Measurements from ENCODE around the gene NUBPL.
"Not testable (repeated sequence)": the region's sequence is repeated elsewhere in the genome, so short reads cannot be mapped to it uniquely, and the experiment has no call there.

Gene NUBPL

GRCh38 chr14:31672709-31673108, 111.5 kb downstream of the NUBPL start:
- no peak for DNase-seq (ENCODE audit: low read depth, low spot score)

GRCh38 chr14:31677052-31677451, 115.8 kb downstream of the NUBPL start:
- no peak for DNase-seq (ENCODE audit: low read depth, low spot score)

- no peak for DNase-seq (ENCODE audit: low read depth, low spot score)
Observed at GRCh38 chr14:31677630-31678029, 116.4 kb downstream of the NUBPL start.

GRCh38 chr14:31678421-31679249, 117.4 kb downstream of the NUBPL start:
- DNase-seq (ENCODE audit: low read depth, low spot score) = no peak

GRCh38 chr14:31682768-31683167, 121.6 kb downstream of the NUBPL start:
- DNase-seq (ENCODE audit: low read depth, low spot score) = no peak

GRCh38 chr14:31687726-31688125, 126.5 kb downstream of the NUBPL start:
- no peak for DNase-seq (ENCODE audit: low read depth, low spot score)

GRCh38 chr14:31690056-31690455, 128.9 kb downstream of the NUBPL start:
- no peak for DNase-seq (ENCODE audit: low read depth, low spot score)

GRCh38 chr14:31692376-31692781, 131.2 kb downstream of the NUBPL start:
- no peak for DNase-seq (ENCODE audit: low read depth, low spot score)

- DNase-seq (ENCODE audit: low read depth, low spot score) = no peak
Observed at GRCh38 chr14:31696378-31696777, 135.2 kb downstream of the NUBPL start.

GRCh38 chr14:31699809-31700208, 138.6 kb downstream of the NUBPL start:
- no peak for DNase-seq (ENCODE audit: low read depth, low spot score)

- no peak for DNase-seq (ENCODE audit: low read depth, low spot score)
Observed at GRCh38 chr14:31700282-31701074, 139.3 kb downstream of the NUBPL start.

GRCh38 chr14:31702130-31702529, 140.9 kb downstream of the NUBPL start:
- no peak for DNase-seq (ENCODE audit: low read depth, low spot score)

- DNase-seq (ENCODE audit: low read depth, low spot score) = no peak
Observed at GRCh38 chr14:31703056-31703455, 141.9 kb downstream of the NUBPL start.

GRCh38 chr14:31705731-31706130, 144.5 kb downstream of the NUBPL start:
- no peak for DNase-seq (ENCODE audit: low read depth, low spot score)

GRCh38 chr14:31708661-31709060, 147.5 kb downstream of the NUBPL start:
- not testable (repeated sequence) for DNase-seq (ENCODE audit: low read depth, low spot score)

GRCh38 chr14:31712244-31713127, 151.3 kb downstream of the NUBPL start:
- no peak for DNase-seq (ENCODE audit: low read depth, low spot score)

GRCh38 chr14:31716208-31716607, 155.0 kb downstream of the NUBPL start:
- no peak for DNase-seq (ENCODE audit: low read depth, low spot score)

- no peak for DNase-seq (ENCODE audit: low read depth, low spot score)
Observed at GRCh38 chr14:31717294-31718085, 156.3 kb downstream of the NUBPL start.

GRCh38 chr14:31718585-31718984, 157.4 kb downstream of the NUBPL start:
- no peak for DNase-seq (ENCODE audit: low read depth, low spot score)

GRCh38 chr14:31718985-31719384, 157.8 kb downstream of the NUBPL start:
- no peak for DNase-seq (ENCODE audit: low read depth, low spot score)

- no peak for DNase-seq (ENCODE audit: low read depth, low spot score)
Observed at GRCh38 chr14:31726337-31726736, 165.1 kb downstream of the NUBPL start.
